ENCODE results near the gene ZPBP2. TPM values are rescaled to one million over a fixed set of nuclear protein-coding genes. Genes with fewer than 3 reads are reported as not detected.
"Not testable (repeated sequence)": the region's sequence is repeated elsewhere in the genome, so short reads cannot be mapped to it uniquely, and the experiment has no call there.

Gene ZPBP2
- polyA plus RNA-seq, 1 donor from 2014 or later: not detected

- Histone ChIP-seq H3K9ac (ENCODE audit: low read length) (no peak overlapping the region), H3K79me2 (replicated peaks; ENCODE audit: insufficient read depth, low read length) (no peaks in the 10 kb centered on the region), H3K9me2 (ENCODE audit: insufficient read depth, low read length) (no peaks in the 10 kb centered on the region), H2AFZ (ENCODE audit: low read depth, low read length) (no peak overlapping the region), H3F3A (ENCODE audit: insufficient read depth, low read length, poor library complexity, severe bottlenecking) (no peaks in the 10 kb centered on the region), H3K9me3 (ENCODE audit: low read length) (no peaks in the 10 kb centered on the region), H3K27me3 (ENCODE audit: insufficient read depth, low read depth, low read length) (no peaks in the 10 kb centered on the region), H3K27ac (ENCODE audit: low read length) (no peak overlapping the region), H3K4me2 (ENCODE audit: low read length) (no peak overlapping the region), H3K4me3 (ENCODE audit: low read length) (no peak overlapping the region), H4K20me1 (ENCODE audit: insufficient read depth) (no peaks in the 10 kb centered on the region), H3K36me3 (ENCODE audit: insufficient read depth, low read length) (no peaks in the 10 kb centered on the region)
- TF ChIP-seq TAF1 (IDR thresholded peaks at IDR 0.05; ENCODE audit: low read depth): no peak
- no peak for TF ChIP-seq MXI1 (conservative IDR thresholded peaks at IDR 0.05; ENCODE audit: poor library complexity, severe bottlenecking)
- TF ChIP-seq SMC3 (conservative IDR thresholded peaks at IDR 0.05; ENCODE audit: poor library complexity): no peak
- no peak for TF ChIP-seq EP300 (conservative IDR thresholded peaks at IDR 0.05; ENCODE audit: poor library complexity, severe bottlenecking)
- TF ChIP-seq, protein P1, sequence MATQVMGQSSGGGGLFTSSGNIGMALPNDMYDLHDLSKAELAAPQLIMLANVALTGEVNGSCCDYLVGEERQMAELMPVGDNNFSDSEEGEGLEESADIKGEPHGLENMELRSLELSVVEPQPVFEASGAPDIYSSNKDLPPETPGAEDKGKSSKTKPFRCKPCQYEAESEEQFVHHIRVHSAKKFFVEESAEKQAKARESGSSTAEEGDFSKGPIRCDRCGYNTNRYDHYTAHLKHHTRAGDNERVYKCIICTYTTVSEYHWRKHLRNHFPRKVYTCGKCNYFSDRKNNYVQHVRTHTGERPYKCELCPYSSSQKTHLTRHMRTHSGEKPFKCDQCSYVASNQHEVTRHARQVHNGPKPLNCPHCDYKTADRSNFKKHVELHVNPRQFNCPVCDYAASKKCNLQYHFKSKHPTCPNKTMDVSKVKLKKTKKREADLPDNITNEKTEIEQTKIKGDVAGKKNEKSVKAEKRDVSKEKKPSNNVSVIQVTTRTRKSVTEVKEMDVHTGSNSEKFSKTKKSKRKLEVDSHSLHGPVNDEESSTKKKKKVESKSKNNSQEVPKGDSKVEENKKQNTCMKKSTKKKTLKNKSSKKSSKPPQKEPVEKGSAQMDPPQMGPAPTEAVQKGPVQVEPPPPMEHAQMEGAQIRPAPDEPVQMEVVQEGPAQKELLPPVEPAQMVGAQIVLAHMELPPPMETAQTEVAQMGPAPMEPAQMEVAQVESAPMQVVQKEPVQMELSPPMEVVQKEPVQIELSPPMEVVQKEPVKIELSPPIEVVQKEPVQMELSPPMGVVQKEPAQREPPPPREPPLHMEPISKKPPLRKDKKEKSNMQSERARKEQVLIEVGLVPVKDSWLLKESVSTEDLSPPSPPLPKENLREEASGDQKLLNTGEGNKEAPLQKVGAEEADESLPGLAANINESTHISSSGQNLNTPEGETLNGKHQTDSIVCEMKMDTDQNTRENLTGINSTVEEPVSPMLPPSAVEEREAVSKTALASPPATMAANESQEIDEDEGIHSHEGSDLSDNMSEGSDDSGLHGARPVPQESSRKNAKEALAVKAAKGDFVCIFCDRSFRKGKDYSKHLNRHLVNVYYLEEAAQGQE (IDR thresholded peaks at IDR 0.05; ENCODE audit: borderline replicate concordance): no peak
- TF ChIP-seq EZH2 (IDR thresholded peaks at IDR 0.05; ENCODE audit: borderline replicate concordance, insufficient read depth, low read length, poor library complexity, severe bottlenecking): no peak
- no peak for TF ChIP-seq RAD21 (conservative IDR thresholded peaks at IDR 0.05)
- TF ChIP-seq, protein P2, sequence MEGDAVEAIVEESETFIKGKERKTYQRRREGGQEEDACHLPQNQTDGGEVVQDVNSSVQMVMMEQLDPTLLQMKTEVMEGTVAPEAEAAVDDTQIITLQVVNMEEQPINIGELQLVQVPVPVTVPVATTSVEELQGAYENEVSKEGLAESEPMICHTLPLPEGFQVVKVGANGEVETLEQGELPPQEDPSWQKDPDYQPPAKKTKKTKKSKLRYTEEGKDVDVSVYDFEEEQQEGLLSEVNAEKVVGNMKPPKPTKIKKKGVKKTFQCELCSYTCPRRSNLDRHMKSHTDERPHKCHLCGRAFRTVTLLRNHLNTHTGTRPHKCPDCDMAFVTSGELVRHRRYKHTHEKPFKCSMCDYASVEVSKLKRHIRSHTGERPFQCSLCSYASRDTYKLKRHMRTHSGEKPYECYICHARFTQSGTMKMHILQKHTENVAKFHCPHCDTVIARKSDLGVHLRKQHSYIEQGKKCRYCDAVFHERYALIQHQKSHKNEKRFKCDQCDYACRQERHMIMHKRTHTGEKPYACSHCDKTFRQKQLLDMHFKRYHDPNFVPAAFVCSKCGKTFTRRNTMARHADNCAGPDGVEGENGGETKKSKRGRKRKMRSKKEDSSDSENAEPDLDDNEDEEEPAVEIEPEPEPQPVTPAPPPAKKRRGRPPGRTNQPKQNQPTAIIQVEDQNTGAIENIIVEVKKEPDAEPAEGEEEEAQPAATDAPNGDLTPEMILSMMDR (IDR thresholded peaks at IDR 0.05; ENCODE audit: poor library complexity, severe bottlenecking): no peak
- TF ChIP-seq POLR2AphosphoS5 (IDR thresholded peaks at IDR 0.05): no peak
Observed at GRCh38 chr17:39852239-39852638, 15.8 kb upstream of the ZPBP2 start.

DNA sequence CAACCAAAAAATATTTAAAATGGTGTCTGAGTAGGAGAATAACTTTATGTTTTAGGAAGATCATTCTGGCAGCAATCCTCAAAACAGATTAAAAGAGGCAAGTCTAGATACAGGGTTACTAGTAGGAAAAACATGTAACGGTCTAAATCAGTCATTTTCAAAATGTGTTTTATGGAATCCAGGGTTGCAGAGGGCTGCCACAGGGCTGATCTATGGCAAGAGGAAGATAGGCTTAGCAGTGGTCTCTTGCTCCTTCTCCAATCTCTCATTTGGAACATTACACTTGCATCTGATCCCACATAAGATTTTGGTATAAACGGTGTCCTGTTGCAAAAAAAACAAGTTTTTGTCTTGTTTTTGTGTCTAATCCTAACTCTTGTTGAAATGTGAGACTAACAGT, 13.1 kb upstream of the ZPBP2 start:
- H2AFZ ChIP-seq (ENCODE audit: low read depth, low read length): no peak overlapping the region
- H3K79me2 ChIP-seq (replicated peaks; ENCODE audit: insufficient read depth, low read length): no peaks in the 10 kb centered on the region
- no peaks in the 10 kb centered on the region for H3K9me2 ChIP-seq (ENCODE audit: insufficient read depth, low read length)
- H3K27me3 ChIP-seq (ENCODE audit: insufficient read depth, low read depth, low read length): no peaks in the 10 kb centered on the region
- no peak overlapping the region for H3K4me2 ChIP-seq (ENCODE audit: low read length)
- no peaks in the 10 kb centered on the region for H4K20me1 ChIP-seq (ENCODE audit: insufficient read depth)
- H3K9ac ChIP-seq (ENCODE audit: low read length): no peak overlapping the region
- no peaks in the 10 kb centered on the region for H3K9me3 ChIP-seq (ENCODE audit: low read length)
- no peak overlapping the region for H3K4me3 ChIP-seq (ENCODE audit: low read length)
- no peak for TF ChIP-seq RAD21 (conservative IDR thresholded peaks at IDR 0.05)
- no peak for TF ChIP-seq SMC3 (conservative IDR thresholded peaks at IDR 0.05; ENCODE audit: poor library complexity)
- no peak for TF ChIP-seq EP300 (conservative IDR thresholded peaks at IDR 0.05; ENCODE audit: poor library complexity, severe bottlenecking)
- TF ChIP-seq, protein P1 (IDR thresholded peaks at IDR 0.05; ENCODE audit: borderline replicate concordance): no peak
- no peak for TF ChIP-seq MXI1 (conservative IDR thresholded peaks at IDR 0.05; ENCODE audit: poor library complexity, severe bottlenecking)
- TF ChIP-seq POLR2AphosphoS5 (IDR thresholded peaks at IDR 0.05): no peak
- TF ChIP-seq, protein P2 (IDR thresholded peaks at IDR 0.05; ENCODE audit: poor library complexity, severe bottlenecking): no peak
- no peak for TF ChIP-seq TAF1 (IDR thresholded peaks at IDR 0.05; ENCODE audit: low read depth)
- no peak for TF ChIP-seq EZH2 (IDR thresholded peaks at IDR 0.05; ENCODE audit: borderline replicate concordance, insufficient read depth, low read length, poor library complexity, severe bottlenecking)
- no peak overlapping the region for H3K27ac ChIP-seq (ENCODE audit: low read length)
- no peaks in the 10 kb centered on the region for H3K36me3 ChIP-seq (ENCODE audit: insufficient read depth, low read length)
- no peaks in the 10 kb centered on the region for H3F3A ChIP-seq (ENCODE audit: insufficient read depth, low read length, poor library complexity, severe bottlenecking)

- not testable (repeated sequence) for H3K4me2 ChIP-seq (ENCODE audit: low read length); H3K27me3 ChIP-seq (ENCODE audit: insufficient read depth, low read depth, low read length); H3K9me2 ChIP-seq (ENCODE audit: insufficient read depth, low read length); H3F3A ChIP-seq (ENCODE audit: insufficient read depth, low read length, poor library complexity, severe bottlenecking); H3K79me2 ChIP-seq (replicated peaks; ENCODE audit: insufficient read depth, low read length); H3K9ac ChIP-seq (ENCODE audit: low read length); H3K4me3 ChIP-seq (ENCODE audit: low read length); H3K36me3 ChIP-seq (ENCODE audit: insufficient read depth, low read length); H3K27ac ChIP-seq (ENCODE audit: low read length); H4K20me1 ChIP-seq (ENCODE audit: insufficient read depth); H2AFZ ChIP-seq (ENCODE audit: low read depth, low read length); H3K9me3 ChIP-seq (ENCODE audit: low read length)
Observed at GRCh38 chr17:39855911-39856649, 11.9 kb upstream of the ZPBP2 start.

Measured in neural cell (in vitro differentiated cells).